GM10248 (cell line): ENCODE data around the gene DBX1.

Experiments used
- CTCF ChIA-PET: fragments of 300-600 bp; sonication (Branson Sonifier 250); formaldehyde crosslinking; extraction: SDS; loops from one replicate; lab custom pipeline; 2021; ENCODE audit warnings: antibody characterized with exemption; lab: Yijun Ruan, JAX
- POLR2A ChIA-PET: fragments of 350-650 bp; sonication (Branson Sonifier 250); formaldehyde crosslinking; extraction: SDS; loops from one replicate; lab custom pipeline; 2020; ENCODE audit warnings: antibody characterized with exemption; lab: Yijun Ruan, JAX
- DNase-seq: peaks from one replicate; pipeline ENCODE4 v3.0.0; 2012; ENCODE audit errors: extremely low spot score
- TF ChIP-seq, protein P1 (sequence below): IDR thresholded peaks from 2 replicates; pipeline ENCODE4 v1.5.1; 2012; ENCODE audit warnings: mild to moderate bottlenecking, low read depth; ENCODE audit errors: extremely low read depth, missing control alignments, control extremely low read depth

The DBX1 gene

DNA sequence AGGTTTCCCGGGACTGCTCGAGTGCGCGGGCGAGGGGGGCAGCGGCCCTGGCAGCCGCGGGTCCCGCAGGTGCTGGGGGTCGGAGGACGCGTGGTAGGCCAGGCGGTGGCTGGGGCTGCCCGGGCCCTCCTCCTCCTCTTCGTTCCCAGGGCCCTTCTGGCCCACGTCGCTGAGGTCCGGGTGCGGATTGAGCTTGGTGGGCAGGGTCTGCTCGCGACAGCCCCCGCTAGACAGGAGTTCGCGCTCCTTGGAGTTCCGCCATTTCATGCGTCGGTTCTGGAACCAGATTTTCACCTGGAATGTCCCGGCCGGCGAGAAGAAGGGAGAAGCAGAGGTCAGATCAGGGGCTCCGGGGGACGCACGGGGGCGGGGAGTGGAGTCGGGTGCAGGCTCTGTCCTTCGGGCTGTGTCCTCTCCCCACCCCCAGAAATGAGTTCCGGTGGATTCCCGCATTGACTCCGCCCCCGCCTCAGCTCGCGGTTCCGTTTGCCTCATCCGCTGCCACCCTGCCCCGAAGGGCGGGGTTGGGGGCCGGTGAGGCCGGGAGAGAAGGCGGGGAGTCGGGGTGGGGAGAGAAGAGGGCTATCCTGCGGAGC is 3.9 kb downstream of the DBX1 start:
- DNase-seq: peak; percentile 45
- TF ChIP-seq, protein P1, sequence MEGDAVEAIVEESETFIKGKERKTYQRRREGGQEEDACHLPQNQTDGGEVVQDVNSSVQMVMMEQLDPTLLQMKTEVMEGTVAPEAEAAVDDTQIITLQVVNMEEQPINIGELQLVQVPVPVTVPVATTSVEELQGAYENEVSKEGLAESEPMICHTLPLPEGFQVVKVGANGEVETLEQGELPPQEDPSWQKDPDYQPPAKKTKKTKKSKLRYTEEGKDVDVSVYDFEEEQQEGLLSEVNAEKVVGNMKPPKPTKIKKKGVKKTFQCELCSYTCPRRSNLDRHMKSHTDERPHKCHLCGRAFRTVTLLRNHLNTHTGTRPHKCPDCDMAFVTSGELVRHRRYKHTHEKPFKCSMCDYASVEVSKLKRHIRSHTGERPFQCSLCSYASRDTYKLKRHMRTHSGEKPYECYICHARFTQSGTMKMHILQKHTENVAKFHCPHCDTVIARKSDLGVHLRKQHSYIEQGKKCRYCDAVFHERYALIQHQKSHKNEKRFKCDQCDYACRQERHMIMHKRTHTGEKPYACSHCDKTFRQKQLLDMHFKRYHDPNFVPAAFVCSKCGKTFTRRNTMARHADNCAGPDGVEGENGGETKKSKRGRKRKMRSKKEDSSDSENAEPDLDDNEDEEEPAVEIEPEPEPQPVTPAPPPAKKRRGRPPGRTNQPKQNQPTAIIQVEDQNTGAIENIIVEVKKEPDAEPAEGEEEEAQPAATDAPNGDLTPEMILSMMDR: no peak
- CTCF ChIA-PET: interaction anchor here (0.9 kb wide), 1 partner anchor 29 kb away, joined by 4 read pairs; no protein-coding TSS in a partner anchor
- POLR2A ChIA-PET: no interaction called here

DNA sequence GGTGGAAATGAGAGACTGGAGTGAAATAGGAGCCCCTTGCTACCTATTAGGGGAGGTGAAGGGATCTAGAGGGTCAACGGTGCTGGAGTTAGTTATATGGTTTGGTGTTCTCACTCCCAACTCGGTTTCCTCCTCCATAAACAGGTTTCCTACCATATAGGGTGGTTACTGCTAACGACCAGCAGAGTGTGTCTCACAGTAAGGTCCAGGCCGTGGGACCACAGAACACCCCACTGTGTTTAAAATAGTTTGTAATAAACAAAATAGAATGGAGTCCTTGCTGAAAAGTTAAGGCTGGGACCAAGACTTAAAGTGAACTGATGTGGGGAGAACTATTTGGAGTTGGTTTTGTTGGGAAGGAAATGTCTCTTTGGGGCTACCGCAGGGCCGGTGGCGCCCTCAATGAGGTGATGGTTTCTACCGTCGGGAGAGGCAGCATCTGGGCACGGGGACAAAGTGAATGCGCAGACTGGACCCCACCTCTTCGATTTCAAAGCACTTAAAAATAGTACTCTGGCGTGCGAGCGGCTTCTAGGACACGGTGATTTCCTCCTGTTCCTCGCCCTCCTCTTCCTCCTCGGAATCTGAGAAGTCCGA is 4.5 kb downstream of the DBX1 start:
- ChIA-PET POLR2A (no interaction called here), CTCF (interaction anchor here (0.9 to 2.3 kb wide), 4 partner anchors 20 to 198 kb away, joined by 3 to 11 read pairs (median 4); no protein-coding TSS in a partner anchor)
- TF ChIP-seq, protein P1: no peak
- DNase-seq: no peak

DNA sequence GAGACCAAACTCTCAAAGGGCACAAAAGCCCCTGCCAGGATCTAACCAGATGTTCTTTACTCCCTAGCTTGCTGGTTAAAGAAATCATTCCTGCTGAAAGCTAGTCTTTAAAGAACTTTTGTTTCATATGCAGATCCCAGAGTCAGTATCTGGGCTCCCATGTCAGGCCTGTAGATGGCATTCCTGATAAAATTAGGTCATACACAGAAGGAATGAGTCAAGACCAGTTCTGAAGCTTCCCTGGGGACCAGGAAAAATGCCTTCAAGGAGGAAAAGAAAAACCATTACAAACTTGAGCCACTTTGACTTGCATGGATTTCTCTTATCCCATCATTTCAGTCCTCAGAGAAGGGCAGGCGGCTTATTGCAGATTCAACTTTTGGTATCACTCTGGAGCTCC is 5.9 kb downstream of the DBX1 start:
- CTCF ChIA-PET: interaction anchor here (0.9 to 2.3 kb wide), 5 partner anchors 10 to 199 kb away, joined by 3 to 11 read pairs (median 4); no protein-coding TSS in a partner anchor
- no peak for DNase-seq
- POLR2A ChIA-PET: no interaction called here
- TF ChIP-seq, protein P1: no peak

DNA sequence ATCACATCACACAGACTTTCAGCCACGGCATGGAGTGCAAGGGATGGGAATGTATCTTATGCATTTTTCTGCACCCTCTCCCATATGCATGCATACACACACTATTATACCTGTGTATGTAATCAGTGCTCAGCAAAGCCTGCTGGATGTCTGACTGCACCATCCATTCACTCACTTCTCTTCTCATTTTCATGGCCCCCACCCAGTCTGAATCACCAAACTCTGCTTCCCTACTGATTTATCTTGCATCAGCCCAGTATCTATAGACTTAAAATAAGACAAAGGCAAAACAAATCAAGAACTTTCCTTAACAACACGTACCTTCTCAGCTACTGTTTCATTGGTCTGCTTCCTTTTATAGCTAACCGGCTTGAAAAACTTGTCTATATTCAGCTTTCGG is 21.6 kb downstream of the DBX1 start:
- ChIA-PET CTCF (interaction anchor here (2.5 to 5.0 kb wide), 2 partner anchors 10 kb away, joined by 29 to 37 read pairs; no protein-coding TSS in a partner anchor), POLR2A (no interaction called here)
- TF ChIP-seq, protein P1: no peak

GRCh38 chr11:20137637-20138036 is 22.6 kb downstream of the DBX1 start:
- ChIA-PET CTCF (interaction anchor here (0.8 to 2.5 kb wide), 3 partner anchors 9 to 216 kb away, joined by 3 to 29 read pairs (median 3); no protein-coding TSS in a partner anchor), POLR2A (no interaction called here)
- TF ChIP-seq, protein P1: no peak
- no peak for DNase-seq

More for the DNA sequence above, 21.6 kb downstream of the DBX1 start:
- no peak for DNase-seq

GRCh38 chr11:20134991-20135736 is 25.1 kb downstream of the DBX1 start:
- CTCF ChIA-PET: interaction anchor here (0.9 to 6.2 kb wide), 7 partner anchors 11 to 491 kb away, joined by 3 to 53 read pairs (median 4); no protein-coding TSS in a partner anchor
- POLR2A ChIA-PET: no interaction called here
- TF ChIP-seq, protein P1: no peak
- DNase-seq: no peak
